NCI-H446 treated with DMSO at 0.1 percent for 48 hours (cell line): ENCODE results near the gene CHMP6.
"Not testable (repeated sequence)": the region's sequence is repeated elsewhere in the genome, so short reads cannot be mapped to it uniquely, and the experiment has no call there.

Experiments used
- DNase-seq: peaks from one replicate; lab custom pipeline; 2025; lab: John Stamatoyannopoulos, UW

CHMP6 gene

DNA sequence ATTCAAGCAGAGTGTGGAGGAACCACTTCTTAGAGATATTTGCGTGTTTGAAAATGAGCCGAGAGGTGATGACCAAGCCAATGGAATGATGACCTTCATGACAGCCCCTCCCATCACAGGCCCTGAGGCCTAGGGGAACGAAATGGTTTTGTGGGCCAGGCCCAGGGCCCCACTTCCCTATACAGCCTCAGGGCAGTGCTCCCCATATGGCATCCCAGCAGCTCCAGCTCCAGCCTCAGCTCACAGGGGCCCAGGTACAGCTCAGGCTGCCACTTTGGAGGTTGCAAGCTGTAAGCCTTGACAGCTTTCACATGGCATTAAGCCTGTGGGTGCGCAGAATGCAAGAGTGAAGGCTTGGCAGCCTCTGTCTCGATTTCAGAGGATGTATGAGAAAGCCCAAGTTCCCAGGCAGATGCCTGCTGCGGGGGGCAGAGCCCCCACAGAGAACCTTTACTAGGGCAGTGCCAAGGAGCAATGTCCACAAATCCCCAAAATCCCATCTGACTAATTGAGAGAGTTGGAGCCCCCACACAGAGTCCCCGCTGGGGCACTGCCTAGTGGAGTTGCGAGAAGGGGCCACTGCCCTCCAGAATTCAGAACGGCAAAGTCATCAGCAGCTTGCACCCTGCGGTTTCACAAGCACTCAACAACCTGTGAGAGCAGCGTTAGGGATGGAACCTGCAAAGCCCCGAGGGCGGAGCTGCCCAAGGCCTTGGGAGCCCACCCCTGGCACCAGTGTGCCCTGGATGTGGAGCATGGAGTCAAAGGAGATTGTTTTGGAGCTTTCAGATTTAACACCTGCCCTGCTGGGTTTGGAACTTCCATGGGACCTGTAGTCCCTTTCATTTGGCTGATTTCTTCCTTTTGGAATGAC, 21.2 kb downstream of the CHMP6 start:
- DNase-seq, result no peak

DNA sequence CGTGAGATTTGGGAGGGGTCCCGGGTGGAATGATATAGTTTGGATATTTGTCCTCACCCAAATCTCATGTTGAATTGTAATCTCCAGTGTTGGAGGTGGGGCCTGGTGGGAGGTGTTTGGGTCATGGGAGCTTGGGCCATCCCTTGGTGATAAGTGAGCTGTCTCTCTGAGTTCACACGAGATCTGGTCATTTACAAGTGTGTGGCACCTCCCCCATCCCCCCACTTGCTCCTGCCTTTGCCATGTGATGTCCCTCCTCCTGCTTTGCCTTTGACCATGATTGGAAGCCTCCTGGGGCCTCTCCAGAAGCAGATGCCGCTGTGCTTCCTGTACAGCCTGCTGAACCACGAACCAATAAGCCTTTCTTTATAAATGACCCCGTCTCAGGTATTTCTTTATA, 22.0 kb downstream of the CHMP6 start:
- DNase-seq, result no peak

DNA sequence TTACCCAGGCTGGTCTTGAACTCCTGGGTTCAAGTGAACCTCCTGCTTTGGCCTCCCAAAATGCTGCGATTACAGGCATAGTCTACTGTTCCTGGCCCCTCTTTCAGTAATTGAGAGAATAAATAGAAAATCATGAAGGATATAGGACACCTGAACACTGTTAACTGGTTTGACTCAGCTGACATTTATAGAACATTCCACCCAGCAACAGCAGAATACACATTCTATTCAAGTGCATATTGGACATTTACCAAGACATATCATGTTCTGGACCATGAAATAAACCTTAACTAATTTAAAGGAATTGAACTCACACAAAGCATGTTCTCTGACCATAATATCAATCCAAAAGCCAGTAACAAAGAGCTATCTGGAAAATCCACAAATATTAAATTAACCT, 23.5 kb downstream of the CHMP6 start:
- no peak for DNase-seq

DNA sequence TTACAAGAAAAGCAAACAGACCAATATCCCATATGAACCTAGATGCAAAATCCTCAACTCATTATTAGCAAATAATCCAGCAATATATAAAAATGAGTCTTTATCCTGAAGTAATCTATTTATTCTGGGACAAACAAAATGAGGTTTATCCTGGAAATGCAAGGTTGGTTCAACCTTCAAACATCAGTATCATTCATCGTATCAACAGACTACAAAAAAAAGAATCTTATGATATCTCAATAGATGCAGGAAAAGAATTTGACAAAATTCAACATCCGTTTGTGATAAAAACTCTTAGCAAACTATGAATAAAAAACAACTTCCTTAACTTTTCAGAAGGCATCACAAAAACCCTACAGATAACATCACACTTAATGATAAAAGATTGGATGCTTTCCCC, 24.9 kb downstream of the CHMP6 start:
- DNase-seq, result no peak

DNA sequence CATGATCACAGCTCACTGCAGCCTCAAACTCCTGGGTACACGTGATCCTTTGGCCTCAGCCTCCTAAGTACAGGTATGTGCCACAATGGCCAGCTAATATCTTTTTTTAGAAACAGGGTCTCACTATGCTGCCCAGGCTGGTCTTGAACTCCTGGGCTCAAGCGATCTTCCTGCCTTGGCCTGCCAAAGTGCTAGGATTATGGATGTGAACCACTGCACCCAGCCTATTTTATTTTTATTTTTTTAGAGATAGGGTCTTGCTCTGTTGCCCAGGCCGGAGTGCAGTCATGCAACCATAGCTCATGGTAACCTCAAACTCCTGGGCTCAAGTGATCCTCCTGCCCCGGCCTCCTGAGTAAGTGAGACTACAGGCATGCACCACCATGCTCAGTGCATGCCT, 25.7 kb downstream of the CHMP6 start:
- not testable (repeated sequence) for DNase-seq

DNA sequence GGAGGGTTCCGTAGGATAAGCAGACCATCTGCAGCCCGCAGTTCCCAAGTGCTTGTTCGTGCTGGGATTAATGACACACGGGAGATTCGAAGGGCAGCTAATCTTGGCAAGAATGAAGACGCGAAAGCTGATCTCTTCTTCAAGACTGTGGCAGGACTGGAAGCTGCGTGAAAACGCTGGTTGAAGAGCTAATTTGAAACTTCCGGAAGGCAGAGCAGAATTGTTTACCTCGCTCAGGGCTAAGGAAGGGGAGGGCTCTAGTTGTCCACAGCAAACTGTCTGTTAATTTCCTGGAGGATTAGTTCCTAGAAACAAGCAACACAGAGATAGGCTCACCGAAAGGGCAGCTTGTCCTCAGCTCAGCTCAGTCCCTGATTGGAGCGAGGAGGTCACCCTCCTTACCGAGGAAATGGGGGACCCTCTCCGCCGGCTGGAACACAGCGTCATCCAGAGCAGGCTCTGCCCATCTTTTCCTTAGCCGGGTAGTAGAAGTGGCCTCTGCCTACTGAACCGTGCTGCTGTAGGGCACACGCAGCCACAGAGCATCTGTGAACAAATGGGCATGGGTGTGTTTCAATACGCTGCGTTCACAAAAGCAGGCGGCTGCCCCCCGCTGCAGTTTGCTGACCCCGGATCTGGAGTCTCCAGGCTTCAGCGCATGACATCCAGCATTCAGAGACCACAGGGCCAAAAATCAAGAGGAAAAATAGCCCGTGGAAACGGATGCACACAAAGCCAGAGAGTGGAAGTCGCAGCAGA, 26.6 kb downstream of the CHMP6 start:
- DNase-seq, result no peak

DNA sequence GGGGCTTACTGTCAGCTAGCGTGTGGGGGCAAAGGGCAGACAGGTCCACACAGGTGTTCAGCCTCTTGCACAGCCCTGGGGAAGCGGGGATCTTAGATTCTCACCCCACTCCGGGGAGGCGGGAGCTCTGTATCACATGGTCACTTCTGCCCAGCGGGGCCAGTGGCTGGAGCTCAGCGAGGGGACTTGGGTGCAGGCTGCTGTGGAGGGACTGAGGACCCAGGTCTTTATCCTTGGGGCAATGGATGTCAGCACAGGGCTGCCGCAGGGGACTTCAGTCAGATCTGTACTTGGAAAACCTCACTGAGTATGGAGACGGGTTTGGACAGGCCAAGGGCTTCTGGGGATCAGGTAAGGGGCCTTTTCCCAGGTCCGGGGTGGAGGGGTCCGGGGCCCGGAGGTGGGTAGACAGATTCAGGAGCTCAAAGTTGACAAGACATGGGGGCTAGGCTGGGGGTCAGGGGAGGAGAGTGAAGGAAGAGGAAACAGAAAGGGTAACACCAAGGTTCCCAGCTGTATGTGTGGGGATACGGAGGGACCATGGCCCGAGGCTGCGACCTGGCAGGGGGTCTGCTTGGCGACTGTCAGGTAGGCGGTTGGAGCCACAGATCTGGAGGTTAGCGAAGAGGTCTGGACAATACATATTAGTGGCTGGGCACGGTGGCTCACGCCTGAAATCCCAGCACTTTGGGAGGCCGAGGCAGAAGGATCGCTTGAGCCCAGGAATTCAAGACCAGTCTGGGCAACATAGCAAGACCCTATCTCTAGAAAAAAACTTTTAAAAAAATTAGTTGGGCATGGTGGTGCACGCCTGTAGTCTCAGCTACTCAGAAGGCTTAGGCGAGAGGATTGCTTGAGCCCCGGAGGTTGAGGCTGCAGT, 28.2 kb downstream of the CHMP6 start:
- DNase-seq, result no peak

DNA sequence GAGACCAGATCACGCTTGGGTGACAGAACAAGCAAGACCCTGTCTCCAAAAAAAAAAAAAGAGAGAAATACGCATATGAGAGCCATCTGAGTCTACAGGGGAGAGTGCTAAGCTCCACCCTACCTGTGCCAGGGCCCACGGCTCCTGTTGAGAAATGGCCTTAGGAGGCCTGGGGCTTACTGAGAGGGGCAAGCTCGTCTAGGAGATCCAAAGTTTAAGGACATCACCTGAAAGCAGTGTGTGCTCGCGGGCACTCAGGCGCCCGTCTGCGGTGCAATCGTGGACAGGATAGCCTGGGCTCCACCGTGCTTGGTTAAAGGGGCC, 28.8 kb downstream of the CHMP6 start:
- no peak for DNase-seq

DNA sequence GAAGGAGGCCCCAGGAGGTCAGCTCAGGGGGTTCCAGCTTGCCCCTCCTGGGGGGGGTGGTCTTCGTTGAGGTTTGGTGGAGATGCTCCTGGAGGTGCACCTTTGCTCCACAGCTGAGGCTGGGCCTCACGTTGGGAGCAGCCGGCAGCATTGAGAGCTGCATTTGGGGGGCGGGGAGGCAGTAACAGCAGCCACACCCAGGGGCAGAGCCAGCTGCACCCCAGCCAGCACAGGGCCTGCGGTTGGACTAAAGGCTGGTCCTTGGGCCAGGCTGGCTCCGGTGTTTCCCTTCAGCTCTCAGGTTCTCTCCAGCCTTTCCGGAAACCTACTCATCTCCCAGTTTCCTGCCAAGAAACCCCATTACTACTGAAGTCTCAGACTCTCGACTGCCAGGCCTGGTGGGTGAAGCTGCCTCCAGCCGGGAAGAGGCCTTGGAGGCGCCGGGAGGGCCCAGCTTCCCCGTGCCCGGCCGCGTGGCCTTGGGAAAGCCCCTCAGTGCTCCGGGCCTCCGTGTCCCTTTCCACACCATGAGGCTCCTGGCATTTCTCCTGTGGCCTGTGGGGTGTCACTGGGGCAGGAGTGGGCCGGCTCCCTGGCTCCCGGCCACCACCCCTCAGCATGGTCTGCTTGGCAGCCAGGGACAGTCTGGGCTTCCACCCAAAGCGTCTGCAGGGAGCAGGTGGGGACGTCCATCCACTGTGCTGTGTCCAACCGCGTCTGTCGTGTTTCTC, 29.3 kb downstream of the CHMP6 start:
- DNase-seq, result peak; percentile 84

DNA sequence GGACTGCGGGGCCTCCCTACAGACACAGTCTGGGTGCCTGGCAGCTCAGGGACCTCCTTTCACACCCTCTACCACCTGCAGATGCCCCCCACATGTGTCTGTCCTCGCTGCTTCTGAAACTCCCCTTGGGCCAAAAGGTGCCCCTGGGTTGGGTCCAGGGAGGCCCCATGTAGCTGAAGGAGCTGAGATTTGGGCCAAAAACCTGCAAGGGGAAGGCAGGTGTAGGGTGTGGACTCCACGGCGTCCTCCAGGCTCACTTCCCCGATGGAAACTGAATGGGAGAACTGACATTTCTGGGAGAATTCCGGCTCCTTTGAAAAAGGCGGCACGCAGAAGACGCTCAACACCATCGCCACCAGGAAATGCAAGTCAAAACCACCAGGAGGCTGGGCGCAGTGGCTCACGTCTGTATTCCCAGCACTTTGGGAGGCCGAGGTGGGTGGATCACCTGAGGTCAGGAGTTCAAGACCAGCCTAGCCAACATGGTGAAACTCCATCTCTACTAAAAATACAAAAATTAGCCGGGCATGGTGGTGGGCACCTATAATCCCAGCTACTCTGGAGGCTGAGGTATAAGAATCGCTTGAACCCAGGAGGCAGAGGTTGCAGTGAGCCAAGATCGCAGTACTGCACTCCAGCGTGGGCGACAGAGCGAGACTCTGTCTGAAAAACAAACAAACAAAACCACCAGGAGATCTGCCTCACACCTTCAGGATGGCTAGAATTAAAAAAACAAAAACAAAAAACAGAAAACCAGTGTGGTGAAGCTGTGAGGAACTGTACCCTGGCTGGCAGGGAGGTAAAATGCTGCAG, 30.1 kb downstream of the CHMP6 start:
- DNase-seq, result no peak

DNA sequence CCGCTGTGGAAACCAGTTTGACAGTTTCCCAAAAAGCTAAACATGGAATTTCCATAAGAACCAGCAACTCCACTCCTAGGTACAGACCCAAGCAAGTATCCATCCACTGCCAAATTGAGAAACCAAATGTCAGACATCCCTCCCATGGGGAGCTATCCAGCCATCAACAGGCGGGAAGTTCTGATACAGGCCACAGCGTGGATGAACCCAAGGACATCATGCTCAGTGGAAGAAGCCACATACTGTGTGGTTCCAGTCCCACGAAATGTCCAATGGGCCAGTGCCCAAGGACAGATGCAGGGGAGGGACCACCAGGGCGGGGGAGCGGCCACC, 30.7 kb downstream of the CHMP6 start:
- peak; percentile 10 for DNase-seq

DNA sequence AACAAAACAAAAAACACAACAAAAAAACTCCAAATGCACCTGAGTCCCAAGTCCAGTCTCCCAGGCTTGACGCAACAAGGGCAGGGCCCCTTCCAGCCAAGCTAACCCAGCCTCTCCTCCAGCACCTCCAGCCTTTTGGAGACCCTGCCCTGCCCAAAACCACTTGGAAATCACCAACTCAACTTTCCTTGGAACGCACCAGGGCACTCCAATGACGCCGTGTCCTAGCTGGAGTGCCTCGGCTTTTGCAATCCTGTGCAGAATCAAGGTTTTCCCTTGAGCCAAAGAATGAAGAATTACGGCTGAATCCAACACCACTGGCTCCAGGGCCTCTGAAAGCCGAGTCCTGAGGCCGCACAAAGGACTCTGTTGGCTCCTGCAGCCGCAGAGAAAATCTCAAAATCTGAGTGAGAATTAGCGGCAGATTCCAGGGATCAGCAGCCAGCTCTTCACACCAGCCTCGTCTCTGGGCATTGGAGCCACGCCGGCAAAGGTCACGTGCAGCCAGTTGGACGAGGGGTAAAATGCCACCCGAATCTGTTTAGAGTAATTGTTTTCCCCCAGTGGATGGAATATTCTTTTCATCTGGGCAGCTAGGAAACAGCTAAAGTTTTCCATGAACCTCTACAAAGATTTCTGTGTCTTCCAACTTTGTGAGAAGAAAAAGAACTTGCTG, 33.6 kb downstream of the CHMP6 start:
- DNase-seq, result no peak

DNA sequence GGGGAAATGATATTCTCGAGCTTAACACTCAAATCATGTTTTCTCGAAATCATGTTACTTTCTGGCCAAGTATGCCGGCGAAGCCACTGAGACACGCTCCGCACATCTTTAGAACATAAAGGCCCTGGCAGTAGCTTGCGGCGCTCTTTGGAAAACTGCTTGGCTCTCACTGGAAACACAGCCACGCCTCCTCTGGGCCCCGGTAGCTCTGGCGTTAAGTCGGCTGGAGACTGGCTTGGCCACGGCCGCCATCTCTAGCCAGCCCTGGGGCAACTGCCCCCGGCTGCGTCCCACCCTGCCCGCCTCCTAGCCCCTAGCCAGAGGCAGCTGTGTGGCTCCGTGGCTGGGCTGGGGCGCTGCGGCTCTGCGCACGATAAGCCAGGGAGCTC, 34.1 kb downstream of the CHMP6 start:
- no peak for DNase-seq

DNA sequence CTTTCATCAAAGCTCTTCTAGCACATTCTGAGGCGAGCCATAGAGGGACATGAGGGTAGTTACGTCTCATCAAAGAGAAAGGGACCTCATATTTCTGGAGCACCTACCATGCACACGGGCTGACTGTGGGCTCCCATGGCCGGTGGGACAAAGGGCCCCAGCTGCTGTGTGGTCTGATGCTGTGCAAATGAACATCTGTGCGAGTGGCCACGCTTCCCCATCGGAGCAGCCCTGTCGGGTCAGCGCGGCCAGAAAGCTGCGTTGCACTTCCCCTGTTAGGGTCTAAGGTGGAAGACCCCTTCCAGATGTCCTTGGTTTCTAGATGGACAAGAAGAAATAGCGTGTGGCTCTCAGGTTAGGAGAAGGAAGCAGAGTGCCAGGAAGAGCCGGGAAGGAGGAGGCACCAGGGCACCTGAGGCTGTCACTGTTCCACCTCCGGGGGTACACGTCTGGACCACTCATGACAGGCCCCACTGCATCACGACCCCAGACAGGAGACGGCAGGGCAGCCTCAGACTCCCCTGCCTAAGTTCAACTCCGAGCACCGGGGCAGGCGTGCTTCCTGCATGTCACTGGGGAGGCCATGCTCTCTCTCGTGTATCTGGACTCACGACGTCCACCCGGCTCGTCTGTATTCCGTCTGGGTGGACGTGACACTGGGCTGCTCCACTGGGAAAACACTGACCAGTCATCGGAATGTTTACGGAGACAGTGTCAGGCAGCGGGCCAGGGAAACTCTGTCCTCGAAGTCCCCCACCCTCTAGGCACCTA, 34.8 kb downstream of the CHMP6 start:
- DNase-seq, result no peak

DNA sequence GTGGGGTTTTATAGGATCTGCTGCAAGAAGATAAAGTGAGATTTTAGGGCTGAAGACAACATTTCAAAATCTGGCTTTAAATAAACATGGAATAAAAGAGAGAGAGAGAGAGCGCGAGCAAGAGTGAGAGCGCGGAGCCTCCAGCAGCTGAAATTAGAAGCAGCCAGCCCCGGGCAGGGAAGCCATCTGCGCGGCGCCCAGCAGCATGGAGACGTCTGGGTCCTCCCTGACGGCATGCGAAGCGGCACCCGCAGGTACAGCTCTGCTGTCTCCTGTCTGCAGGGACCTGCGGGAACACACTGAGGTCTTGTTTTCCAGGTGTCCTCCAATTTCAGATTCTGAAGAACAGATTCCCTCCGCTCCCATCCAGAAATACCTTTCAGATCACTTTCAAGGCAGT, 35.4 kb downstream of the CHMP6 start:
- DNase-seq, result no peak

DNA sequence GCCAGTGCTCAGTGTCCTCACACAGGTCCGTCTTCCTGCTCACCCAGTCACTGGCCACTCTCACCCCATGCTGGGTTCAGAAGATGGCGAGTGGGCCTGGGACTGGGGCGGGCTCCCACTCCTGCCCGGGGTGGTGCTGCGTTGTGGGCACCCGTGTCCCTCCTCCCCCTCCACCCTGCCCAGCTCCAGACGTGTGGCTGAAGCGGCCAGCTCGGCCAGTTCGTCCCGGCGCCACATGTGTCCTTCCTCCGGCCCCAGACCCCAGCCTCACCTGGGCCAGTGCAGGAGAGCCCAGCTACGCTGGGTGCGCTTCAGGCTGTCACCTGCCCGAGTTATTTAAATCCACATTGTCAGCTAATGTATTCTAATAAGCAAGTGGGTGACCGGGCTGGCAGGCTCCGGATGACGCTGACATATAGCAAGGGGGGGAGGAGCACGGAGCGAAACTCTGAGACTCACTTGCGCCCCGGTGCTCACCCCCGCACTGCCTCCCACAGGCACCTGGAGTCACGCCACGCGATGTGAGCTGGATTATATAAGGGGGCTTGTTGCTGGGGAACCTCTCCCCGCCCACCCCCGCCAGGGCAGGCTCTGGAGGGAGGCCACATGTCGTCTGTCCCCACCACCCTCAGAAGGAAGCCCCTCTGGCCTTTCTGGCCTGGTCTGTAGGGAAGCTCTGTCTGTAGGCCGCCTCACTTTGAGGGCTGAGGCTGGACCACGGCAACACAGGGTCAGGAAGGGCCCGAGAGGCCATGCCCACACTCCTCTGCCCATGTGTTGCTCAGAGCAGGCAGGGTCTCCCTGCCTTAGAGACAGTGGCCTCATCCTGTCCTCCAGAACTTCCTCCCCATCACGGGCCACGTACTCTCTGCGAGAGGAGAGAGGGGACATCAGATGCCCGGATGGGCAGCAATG, 36.2 kb downstream of the CHMP6 start:
- no peak for DNase-seq

DNA sequence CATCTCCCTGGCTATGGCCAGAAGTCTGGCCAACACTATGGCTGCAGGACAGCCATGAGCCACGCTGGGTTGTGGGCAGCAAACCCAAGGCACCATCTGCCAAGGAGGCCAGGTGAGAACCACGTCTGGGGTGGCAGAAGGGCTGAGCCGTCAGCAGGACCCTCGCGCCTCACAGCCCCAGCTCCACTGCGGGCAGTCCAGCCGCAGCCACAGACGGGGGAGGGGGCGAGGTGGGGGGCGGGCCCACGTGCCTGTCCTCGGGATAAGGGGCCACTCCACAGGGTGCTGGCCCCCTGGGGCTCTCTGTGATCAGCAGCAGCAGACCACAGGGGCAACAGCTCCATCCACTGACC, 36.8 kb downstream of the CHMP6 start:
- no peak for DNase-seq

DNA sequence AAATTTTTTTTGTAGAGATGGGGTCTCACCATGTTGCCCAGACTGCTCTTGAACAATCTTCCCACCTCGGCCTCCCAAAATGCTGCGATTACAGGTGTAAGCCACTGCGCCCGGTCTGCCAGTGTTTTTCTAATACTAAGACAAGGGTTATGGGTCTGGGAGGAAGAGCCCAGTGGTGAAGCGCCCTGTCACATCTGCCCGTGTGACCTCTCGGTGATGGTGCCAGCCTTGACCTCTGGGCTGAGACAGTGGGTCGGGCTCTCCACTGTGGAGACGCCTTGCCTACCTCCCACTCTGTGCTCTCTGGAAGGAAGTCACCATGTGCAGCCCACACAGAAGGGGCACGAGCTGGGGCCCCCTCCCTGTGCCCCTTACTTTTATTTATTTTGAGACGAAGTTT, 38.2 kb downstream of the CHMP6 start:
- no peak for DNase-seq

DNA sequence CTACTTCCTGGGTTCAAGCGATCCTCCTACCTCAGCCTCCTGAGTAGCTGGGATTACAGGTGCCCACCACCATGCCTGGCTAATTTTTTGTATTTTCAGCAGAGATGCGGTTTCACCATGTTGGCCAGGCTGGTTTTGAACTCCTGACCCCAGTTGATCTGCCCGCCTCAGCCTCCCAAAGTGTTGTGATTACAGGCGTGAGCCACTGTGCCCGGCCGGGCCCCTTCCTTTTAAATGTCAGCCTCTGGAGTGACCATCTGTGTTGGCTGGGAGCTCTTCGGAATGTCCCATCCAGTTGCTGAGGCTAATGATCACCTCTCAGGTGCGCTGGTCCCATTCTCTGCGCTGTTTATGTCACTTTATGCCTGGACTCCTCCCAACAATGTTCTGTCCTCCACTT, 38.7 kb downstream of the CHMP6 start:
- not testable (repeated sequence) for DNase-seq
